ENCODE measurements around the gene HERPUD2. TPM values are rescaled to one million over a fixed set of nuclear protein-coding genes. Genes with fewer than 3 reads are reported as not detected.

The HERPUD2 gene
- total and polyA plus RNA-seq, 2 of the 8 experiments (the other 6 are each of a cell fraction or from before 2014, with no cell fraction given), result 18.3 to 27.3 TPM

DNA sequence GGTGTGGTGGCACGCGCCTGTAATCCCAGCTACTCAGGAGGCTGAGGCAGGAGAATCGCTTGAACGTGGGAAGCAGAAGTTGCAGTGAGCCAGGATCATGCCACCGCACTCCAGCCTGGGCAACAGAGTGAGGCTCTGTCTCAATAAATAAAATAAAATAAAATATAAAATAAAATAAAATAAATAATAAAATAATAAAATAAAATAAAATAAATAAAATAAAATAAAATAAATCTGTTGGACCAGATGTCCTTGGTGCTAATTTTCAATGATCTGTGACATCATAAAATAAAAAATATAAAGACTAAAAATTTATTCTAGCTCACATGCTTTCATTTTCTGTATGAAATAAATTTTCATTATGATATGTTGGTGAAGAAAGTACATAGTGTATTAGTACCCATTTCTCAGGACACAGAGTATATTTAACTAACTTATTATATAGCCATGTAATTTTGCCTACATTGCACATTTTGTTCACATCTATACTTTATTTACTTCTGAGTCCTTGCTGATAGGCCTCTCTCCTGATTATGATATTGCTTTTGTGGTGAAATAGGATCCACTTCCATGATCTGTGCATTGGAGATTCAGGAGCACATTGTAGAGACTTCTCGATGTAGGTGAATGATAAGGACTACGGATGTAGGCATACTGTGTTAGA is 17.8 kb upstream of the HERPUD2 start:
- no peak overlapping the region for H2AFZ ChIP-seq (ENCODE audit: low read length)
- H3K4ac ChIP-seq (replicated peaks; ENCODE audit: insufficient read length, low read depth, low read length), result no peak overlapping the region
- H3K9ac ChIP-seq (replicated peaks in 1 of 4; ENCODE audit: extremely low read depth in 1 of 4, low read depth in 3 of 4, low read length in 3 of 4), result no peak overlapping the region; a peak in 1 of 7 replicates
- H3K27me3 ChIP-seq (replicated peaks in 1 of 4; ENCODE audit: control insufficient read depth in 3 of 4, extremely low read depth in 1 of 4, insufficient read depth in 3 of 4, low read length in 3 of 4), result no peaks in the 10 kb centered on the region
- ChIA-PET CTCF (ENCODE audit: partially characterized antibody) (interaction anchor here (0.6 to 6.6 kb wide), 7 partner anchors 13 to 198 kb away, joined by 3 to 44 read pairs (median 4); no protein-coding TSS in a partner anchor), POLR2A (ENCODE audit: partially characterized antibody) (interaction anchor here (1.2 to 2.6 kb wide), 3 partner anchors 17 to 88 kb away, joined by 3 to 10 read pairs (median 4); partner anchors contain the start of genes HERPUD2 and SEPTIN7)
- no peak overlapping the region for H2BK5ac ChIP-seq (ENCODE audit: low read depth, low read length)
- TF ChIP-seq HDAC2 (IDR thresholded peaks at IDR 0.05; ENCODE audit: borderline replicate concordance in 1 of 2, low read depth in 2 of 2, low read length in 2 of 2) (no peak), RBBP5 (IDR thresholded peaks at IDR 0.05; ENCODE audit: borderline replicate concordance, low read depth, low read length) (no peak), SRF (IDR thresholded peaks at IDR 0.05; ENCODE audit: low read depth, low read length) (no peak), HDAC6 (IDR thresholded peaks at IDR 0.05; ENCODE audit: low read depth, low read length) (no peak), YY1 (IDR thresholded peaks at IDR 0.05; ENCODE audit: low read depth, low read length) (no peak), SP1 (IDR thresholded peaks at IDR 0.05; ENCODE audit: low read depth, low read length) (no peak), SP4 (IDR thresholded peaks at IDR 0.05; ENCODE audit: low read length) (no peak), KDM4A (IDR thresholded peaks at IDR 0.05; ENCODE audit: low read depth, low read length, severe bottlenecking) (no peak), EZH2 (IDR thresholded peaks at IDR 0.05; ENCODE audit: low read depth, low read length, severe bottlenecking) (no peak), EGR1 (IDR thresholded peaks at IDR 0.05; ENCODE audit: borderline replicate concordance, low read depth, low read length) (no peak), BRCA1 (IDR thresholded peaks at IDR 0.05; ENCODE audit: low read depth, low read length) (no peak)
- TF ChIP-seq, protein P1, sequence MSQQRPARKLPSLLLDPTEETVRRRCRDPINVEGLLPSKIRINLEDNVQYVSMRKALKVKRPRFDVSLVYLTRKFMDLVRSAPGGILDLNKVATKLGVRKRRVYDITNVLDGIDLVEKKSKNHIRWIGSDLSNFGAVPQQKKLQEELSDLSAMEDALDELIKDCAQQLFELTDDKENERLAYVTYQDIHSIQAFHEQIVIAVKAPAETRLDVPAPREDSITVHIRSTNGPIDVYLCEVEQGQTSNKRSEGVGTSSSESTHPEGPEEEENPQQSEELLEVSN (IDR thresholded peaks at IDR 0.05), result no peak
- no peak for FAIRE-seq
- no peaks in the 10 kb centered on the region for H3K23me2 ChIP-seq (ENCODE audit: low read depth, low read length)
- DNase-seq (ENCODE audit: low read depth in 1 of 2, low spot score in 2 of 2), result no peak
- H3K18ac ChIP-seq (ENCODE audit: extremely low read depth, low read length), result no peak overlapping the region
- no peak overlapping the region for H4K5ac ChIP-seq (ENCODE audit: insufficient read length, low read depth, low read length)
- H4K8ac ChIP-seq (ENCODE audit: extremely low read depth, insufficient read depth, low read length), result no peak overlapping the region
- H3K79me1 ChIP-seq (ENCODE audit: low read depth, low read length), result no peaks in the 10 kb centered on the region
- H4K91ac ChIP-seq (replicated peaks; ENCODE audit: insufficient read length, low read length), result no peak overlapping the region
- no peak overlapping the region for H2BK120ac ChIP-seq (replicated peaks; ENCODE audit: low read depth, low read length)
- H3K4me2 ChIP-seq (ENCODE audit: insufficient read depth in 1 of 2, low read depth in 2 of 2, low read length in 2 of 2), result no peak overlapping the region
- no peak overlapping the region for H3K56ac ChIP-seq (replicated peaks; ENCODE audit: insufficient read length, low read depth, low read length)
- H3K4me1 ChIP-seq (replicated peaks in 1 of 4; ENCODE audit: control insufficient read depth in 3 of 4, insufficient read depth in 4 of 4, low read length in 3 of 4), result peaks cover 0 to 4% (median 2%) of the 10 kb centered on the region in 4 experiments; a peak in 2 of 7 replicates
- H3K14ac ChIP-seq (ENCODE audit: insufficient read length), result no peak overlapping the region
- no peak overlapping the region for H2BK20ac ChIP-seq (ENCODE audit: low read length)
- no peak overlapping the region for H3K23ac ChIP-seq (ENCODE audit: insufficient read length)
- no peak overlapping the region for H2BK15ac ChIP-seq (ENCODE audit: low read length)
- H4K20me1 ChIP-seq (replicated peaks in 1 of 2; ENCODE audit: control insufficient read depth in 1 of 2, insufficient read depth in 2 of 2, low read length in 2 of 2), result no peaks in the 10 kb centered on the region
- no peak overlapping the region for H2BK12ac ChIP-seq (ENCODE audit: low read depth, low read length)
- H3K4me3 ChIP-seq (ENCODE audit: extremely low read depth in 1 of 4, insufficient read depth in 2 of 4, low read depth in 3 of 4, low read length in 4 of 4), result no peak overlapping the region
- no peaks in the 10 kb centered on the region for H3K79me2 ChIP-seq (ENCODE audit: control insufficient read depth in 1 of 2, insufficient read depth in 2 of 2, low read length in 2 of 2)
- H2AK5ac ChIP-seq (ENCODE audit: low read depth, low read length), result no peak overlapping the region
- no peak overlapping the region for H3K27ac ChIP-seq (ENCODE audit: low read depth, low read length)
- no peaks in the 10 kb centered on the region for H3K36me3 ChIP-seq (ENCODE audit: control insufficient read depth in 2 of 4, insufficient read depth in 4 of 4, low read length in 3 of 4)
- H3K9me3 ChIP-seq (ENCODE audit: insufficient read depth in 2 of 2, low read depth in 1 of 2, low read length in 1 of 2), result no peaks in the 10 kb centered on the region
- 87% methylated on average over 7 of the region's 7 CpGs; no CpG with 5 or more reads in 1 of the 2 experiments for WGBS, 2 experiments (ENCODE audit: extremely low coverage in 1 of 2, insufficient coverage in 1 of 2, insufficient read length in 1 of 2, insufficient replicate concordance in 2 of 2, low coverage in 1 of 2, low lambda C conversion rate in 2 of 2, missing lambda C conversion rate in 1 of 2)

Data from H1 (cell line).